NAMALWA (cell line): ENCODE results near the gene LEPROT.

Experiments used
- DNase-seq: peaks from one replicate; pipeline ENCODE4 v3.0.0-alpha.2; 2015; ENCODE audit warnings: low spot score

The LEPROT gene

DNA sequence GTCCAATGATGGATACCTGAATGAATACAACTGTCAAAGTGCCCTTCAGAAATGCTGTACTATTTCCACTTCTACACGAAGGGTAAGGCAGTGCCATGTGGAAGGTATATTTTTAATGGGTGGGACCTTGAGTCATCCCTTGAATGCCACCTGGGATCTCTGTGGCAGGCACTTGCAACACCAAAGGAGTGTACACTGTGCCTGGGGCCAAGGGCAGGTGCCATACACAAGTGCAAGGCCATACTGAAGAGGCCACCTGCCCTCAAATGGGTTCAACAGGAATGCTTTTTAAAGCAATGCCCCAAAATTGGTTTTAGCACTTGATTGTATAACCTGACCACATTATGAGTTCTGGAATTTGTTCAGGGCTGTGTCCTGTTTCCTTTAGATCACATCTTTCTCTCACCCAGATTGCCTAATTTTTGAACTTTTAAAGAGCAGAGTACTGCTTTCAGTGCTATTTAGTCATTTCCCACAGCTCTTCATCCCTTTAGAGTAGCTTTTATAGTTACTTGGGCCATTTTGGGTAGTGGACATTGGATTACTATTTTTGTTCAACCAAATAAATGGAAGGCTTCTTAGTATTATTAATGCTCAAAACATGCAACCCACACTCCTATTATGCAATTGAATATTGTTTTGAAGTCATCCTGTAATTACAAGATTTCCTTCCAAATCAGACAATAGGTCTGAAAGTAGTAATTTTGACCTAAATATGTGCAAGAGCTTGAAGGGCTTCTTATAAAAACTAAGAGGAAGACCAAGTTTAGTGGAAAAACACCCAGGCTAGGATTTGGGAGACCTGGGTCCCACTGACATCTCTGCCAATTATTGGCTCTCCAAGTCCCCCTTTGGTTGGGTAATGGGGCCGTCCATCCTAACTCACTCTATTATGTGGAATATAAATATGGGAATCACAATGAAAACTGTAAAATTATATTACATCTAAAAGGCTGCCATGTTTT, 57.2 kb downstream of the LEPROT start:
- DNase-seq: no peak

DNA sequence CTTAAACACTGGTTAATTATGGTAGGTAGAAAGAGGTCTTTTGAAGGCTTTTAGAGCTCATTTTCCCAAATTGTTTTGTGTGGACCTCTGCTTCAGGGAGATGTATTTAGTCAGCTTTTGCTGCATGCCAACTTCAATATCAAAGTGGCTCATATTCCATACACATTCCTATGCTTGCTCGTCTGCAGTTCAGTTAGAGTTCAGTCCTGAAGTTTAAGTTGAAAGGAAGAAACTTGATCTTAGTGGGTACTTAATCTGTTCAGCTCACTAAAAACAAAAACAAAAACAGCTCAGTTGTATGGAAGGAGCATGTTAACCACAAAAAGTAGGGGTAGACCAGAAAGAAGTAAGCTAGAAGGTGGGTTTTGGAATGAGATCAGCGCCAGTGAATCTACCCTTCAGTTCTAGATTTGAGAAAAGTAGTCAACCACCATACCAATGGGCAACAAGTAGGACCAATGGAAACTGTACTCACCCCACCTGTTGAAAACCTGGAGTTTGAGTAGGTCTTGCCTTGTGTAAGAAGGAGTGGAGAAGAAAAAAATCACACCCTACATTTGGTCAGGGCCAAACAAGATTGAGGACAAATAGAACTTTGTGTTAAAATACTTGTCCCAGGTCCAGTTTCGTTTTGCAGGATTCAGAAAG, 58.0 kb downstream of the LEPROT start:
- DNase-seq: no peak

DNA sequence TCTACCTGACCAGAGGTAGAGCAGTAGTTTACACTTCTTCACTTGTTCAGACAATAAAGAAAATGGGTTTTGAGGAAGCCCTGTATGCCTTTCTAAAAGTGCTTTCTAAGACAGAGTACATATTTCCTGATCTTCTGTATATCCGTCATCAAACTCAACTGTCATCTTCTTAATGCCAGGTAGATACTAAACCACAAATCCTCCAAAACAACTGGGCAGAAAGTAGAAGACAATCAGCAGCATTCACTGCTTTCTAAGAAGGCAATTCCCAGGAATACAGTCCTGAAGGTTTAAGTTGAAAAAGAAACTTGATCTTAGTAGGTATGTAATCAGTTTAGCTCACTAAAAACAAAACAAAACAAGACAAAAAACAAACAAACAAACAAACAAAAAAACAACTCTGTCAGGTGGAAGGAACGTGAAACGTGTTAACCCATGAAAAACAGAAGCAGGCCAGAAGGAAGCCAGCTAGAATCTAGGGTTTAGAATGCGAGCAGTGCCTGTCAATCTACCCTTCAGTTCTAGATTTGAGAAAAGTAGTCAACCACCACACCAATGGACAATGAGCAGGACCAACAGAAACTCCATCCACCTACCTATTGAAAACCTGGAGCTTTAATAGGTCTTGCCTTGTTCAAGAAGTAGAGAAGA, 59.2 kb downstream of the LEPROT start:
- no peak for DNase-seq

GRCh38 chr1:65480684-65481405, 60.4 kb downstream of the LEPROT start:
- no peak for DNase-seq

DNA sequence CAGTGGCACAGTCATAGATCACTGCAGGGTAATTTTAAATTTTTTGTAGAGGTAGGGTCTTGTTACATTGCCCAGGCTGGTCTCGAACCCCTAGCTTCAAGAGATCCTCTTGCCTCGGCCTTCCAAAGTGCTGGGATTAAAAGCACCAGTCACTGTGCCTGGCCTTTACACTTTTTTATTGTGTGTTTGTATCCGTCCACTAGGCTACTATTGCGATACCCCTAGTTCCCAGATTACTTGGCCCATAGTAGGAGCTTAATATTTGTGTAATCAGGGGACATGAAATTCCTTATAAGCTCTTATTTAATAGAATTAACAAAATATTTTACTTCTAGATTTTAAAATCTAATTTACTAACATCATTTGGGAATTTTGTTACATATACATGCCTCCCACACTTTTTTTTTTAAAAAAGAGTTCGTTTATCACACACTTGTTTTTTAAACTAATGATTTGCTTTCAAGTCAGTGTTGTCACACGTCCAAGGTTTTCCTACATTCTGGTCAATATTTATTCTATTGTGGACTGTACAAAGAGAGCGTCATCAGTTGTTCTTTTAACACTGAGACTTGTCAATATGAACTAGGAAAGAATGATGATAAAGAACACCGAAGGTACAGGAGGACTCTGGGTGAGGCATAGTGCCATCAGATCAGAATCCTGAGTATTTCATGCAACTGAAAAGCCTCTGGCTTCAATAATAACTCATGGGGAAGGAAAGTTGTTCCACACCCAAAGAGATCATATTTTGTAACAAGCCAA, 63.7 kb downstream of the LEPROT start:
- no peak for DNase-seq
